Neural cell (in vitro differentiated cells): ENCODE measurements around the gene NDUFS3. TPM values are rescaled to one million over a fixed set of nuclear protein-coding genes. Genes with fewer than 3 reads are reported as not detected.
A peak's percentile ranks its signal among the peaks of the same experiment; 100 is the strongest.

ENCODE experiments used
- H2AFZ ChIP-seq: fragments of 200-600, 300-800 bp; sonication (generic), shearing (Covaris generic); 2 replicates; pipeline ENCODE4 v1.6.0; 2014; ENCODE audit warnings: low read depth, mild to moderate bottlenecking, antibody characterized with exemption, low read length, moderate library complexity
- H3F3A ChIP-seq: fragments of 200-600 bp; shearing (Covaris generic); 2 replicates; pipeline ENCODE4 v1.6.1; 2016; ENCODE audit warnings: mild to moderate bottlenecking, moderate library complexity, mixed read lengths, antibody characterized with exemption, low read length; ENCODE audit not compliant: insufficient read depth, poor library complexity, severe bottlenecking
- H3K27ac ChIP-seq: fragments of 200-600, 300-800 bp; sonication (generic), shearing (Covaris generic); 2 replicates; pipeline ENCODE4 v1.5.1; 2014; ENCODE audit warnings: mild to moderate bottlenecking, low read length, moderate library complexity
- H3K27me3 ChIP-seq: fragments of 300-800, 200-600 bp; sonication (generic), shearing (Covaris generic); 2 replicates; pipeline ENCODE4 v1.6.0; 2014; ENCODE audit warnings: mild to moderate bottlenecking, low read depth, low read length, moderate library complexity; ENCODE audit not compliant: insufficient read depth
- H3K36me3 ChIP-seq: fragments of 300-800, 200-600 bp; sonication (generic), shearing (Covaris generic); 2 replicates; pipeline ENCODE4 v1.5.1; 2014; ENCODE audit warnings: mild to moderate bottlenecking, antibody characterized with exemption, low read length, moderate library complexity; ENCODE audit not compliant: insufficient read depth
- H3K4me2 ChIP-seq: fragments of 300-800, 200-600 bp; sonication (generic), shearing (Covaris generic); 2 replicates; pipeline ENCODE4 v1.6.0; 2014; ENCODE audit warnings: mild to moderate bottlenecking, low read length
- H3K4me3 ChIP-seq: fragments of 300-800, 200-600 bp; sonication (generic), shearing (Covaris generic); 2 replicates; pipeline ENCODE4 v1.5.1; 2014; ENCODE audit warnings: mild to moderate bottlenecking, low read length, moderate library complexity
- H3K79me2 ChIP-seq: fragments of 200-600 bp; shearing (Covaris generic); replicated peaks from 2 replicates; pipeline ENCODE4 v1.6.0; 2014; ENCODE audit warnings: mild to moderate bottlenecking, low read length, moderate library complexity; ENCODE audit not compliant: insufficient read depth
- H3K9ac ChIP-seq: fragments of 300-800, 200-600 bp; sonication (generic), shearing (Covaris generic); 2 replicates; pipeline ENCODE4 v1.6.1; 2016; ENCODE audit warnings: mild to moderate bottlenecking, low read length, mixed read lengths
- H3K9me2 ChIP-seq: fragments of 200-600 bp; shearing (Covaris generic); 2 replicates; pipeline ENCODE4 v1.6.1; 2016; ENCODE audit warnings: mild to moderate bottlenecking, low read length, mixed read lengths; ENCODE audit not compliant: insufficient read depth
- H3K9me3 ChIP-seq: fragments of 200-600, 300-800 bp; sonication (generic), shearing (Covaris generic); 2 replicates; pipeline ENCODE4 v1.6.1; 2016; ENCODE audit warnings: mild to moderate bottlenecking, mixed run types, low read length, moderate library complexity, mixed read lengths
- H4K20me1 ChIP-seq: fragments of 200-600 bp; shearing (Covaris generic); 2 replicates; pipeline ENCODE4 v1.6.1; 2016; ENCODE audit warnings: mild to moderate bottlenecking, mixed run types; ENCODE audit not compliant: insufficient read depth
- CTCF ChIP-seq: fragments of 450-650 bp; IDR thresholded peaks from 2 replicates; pipeline ENCODE4 v1.5.1; 2014; ENCODE audit warnings: antibody characterized with exemption, mild to moderate bottlenecking, moderate library complexity; ENCODE audit not compliant: poor library complexity, severe bottlenecking
- EP300 ChIP-seq: fragments of 450-650 bp; conservative IDR thresholded peaks from 2 replicates; pipeline ENCODE4 v1.6.1; 2014; ENCODE audit warnings: antibody characterized with exemption, mild to moderate bottlenecking, moderate library complexity; ENCODE audit not compliant: poor library complexity, severe bottlenecking
- EZH2 ChIP-seq: fragments of 200-600, 300-800 bp; shearing (Covaris generic), sonication (generic); IDR thresholded peaks from 2 replicates; pipeline ENCODE4 v1.6.1; 2014; ENCODE audit warnings: antibody characterized with exemption, low read length, borderline replicate concordance, mild to moderate bottlenecking; ENCODE audit not compliant: insufficient read depth, poor library complexity, severe bottlenecking
- MXI1 ChIP-seq: fragments of 450-650 bp; conservative IDR thresholded peaks from 2 replicates; pipeline ENCODE4 v1.6.1; 2014; ENCODE audit warnings: antibody characterized with exemption, mild to moderate bottlenecking; ENCODE audit not compliant: poor library complexity, severe bottlenecking
- POLR2AphosphoS5 ChIP-seq: IDR thresholded peaks from 2 replicates; pipeline ENCODE4 v1.6.1; 2012
- RAD21 ChIP-seq: fragments of 450-650 bp; conservative IDR thresholded peaks from 2 replicates; pipeline ENCODE4 v1.6.1; 2014; ENCODE audit warnings: antibody characterized with exemption, mild to moderate bottlenecking, moderate library complexity
- REST ChIP-seq: IDR thresholded peaks from 2 replicates; pipeline ENCODE4 v1.6.1; 2012; ENCODE audit warnings: borderline replicate concordance
- SMC3 ChIP-seq: fragments of 450-650 bp; conservative IDR thresholded peaks from 2 replicates; pipeline ENCODE4 v1.6.1; 2014; ENCODE audit warnings: antibody characterized with exemption, mild to moderate bottlenecking, moderate library complexity; ENCODE audit not compliant: poor library complexity
- TAF1 ChIP-seq: IDR thresholded peaks from 2 replicates; pipeline ENCODE4 v1.6.1; 2012; ENCODE audit warnings: low read depth
- polyA plus RNA-seq: library from polyadenylated mRNA; depleted of rRNA; stranded (reverse); fragments of >200 nt; gene quantifications from 2 replicates; pipeline ENCODE4 v1.2.3, GENCODE V29; 2014

NDUFS3 gene
- polyA plus RNA-seq, 1 donor from 2014 or later, result 186 TPM

GRCh38 chr11:47595029-47595428 is 16.2 kb downstream of the NDUFS3 start:
- Histone ChIP-seq H3K9me3 (no peaks in the 10 kb centered on the region), H4K20me1 (no peaks in the 10 kb centered on the region), H3K4me2 (no peak overlapping the region), H2AFZ (no peak overlapping the region), H3K27me3 (no peaks in the 10 kb centered on the region), H3K9ac (peak overlapping the region; percentile 80), H3K36me3 (no peaks in the 10 kb centered on the region), H3K4me3 (peak overlapping the region; percentile 77), H3K27ac (no peak overlapping the region), H3F3A (no peaks in the 10 kb centered on the region), H3K79me2 (no peaks in the 10 kb centered on the region), H3K9me2 (no peaks in the 10 kb centered on the region)
- no peak for TF ChIP-seq POLR2AphosphoS5
- TF ChIP-seq RAD21, result no peak
- no peak for TF ChIP-seq MXI1
- no peak for TF ChIP-seq EP300
- TF ChIP-seq CTCF, result no peak
- TF ChIP-seq REST, result no peak
- TF ChIP-seq TAF1, result no peak
- no peak for TF ChIP-seq EZH2
- no peak for TF ChIP-seq SMC3

- Histone ChIP-seq H3K36me3 (no peaks in the 10 kb centered on the region), H3K4me3 (no peak overlapping the region), H3K27me3 (no peaks in the 10 kb centered on the region), H4K20me1 (no peaks in the 10 kb centered on the region), H3K9ac (no peak overlapping the region), H3K4me2 (no peak overlapping the region), H3K9me2 (no peaks in the 10 kb centered on the region), H3K9me3 (no peaks in the 10 kb centered on the region), H3K79me2 (no peaks in the 10 kb centered on the region), H3F3A (no peaks in the 10 kb centered on the region), H2AFZ (no peak overlapping the region), H3K27ac (no peak overlapping the region)
- TF ChIP-seq MXI1, result no peak
- TF ChIP-seq POLR2AphosphoS5, result no peak
- no peak for TF ChIP-seq SMC3
- no peak for TF ChIP-seq CTCF
- no peak for TF ChIP-seq EP300
- TF ChIP-seq EZH2, result no peak
Measured at GRCh38 chr11:47595967-47596366, 17.1 kb downstream of the NDUFS3 start.
